Measurements from ENCODE around the gene LCN15.
"Not testable (repeated sequence)": the region's sequence is repeated elsewhere in the genome, so short reads cannot be mapped to it uniquely, and the experiment has no call there.

LCN15 gene

DNA sequence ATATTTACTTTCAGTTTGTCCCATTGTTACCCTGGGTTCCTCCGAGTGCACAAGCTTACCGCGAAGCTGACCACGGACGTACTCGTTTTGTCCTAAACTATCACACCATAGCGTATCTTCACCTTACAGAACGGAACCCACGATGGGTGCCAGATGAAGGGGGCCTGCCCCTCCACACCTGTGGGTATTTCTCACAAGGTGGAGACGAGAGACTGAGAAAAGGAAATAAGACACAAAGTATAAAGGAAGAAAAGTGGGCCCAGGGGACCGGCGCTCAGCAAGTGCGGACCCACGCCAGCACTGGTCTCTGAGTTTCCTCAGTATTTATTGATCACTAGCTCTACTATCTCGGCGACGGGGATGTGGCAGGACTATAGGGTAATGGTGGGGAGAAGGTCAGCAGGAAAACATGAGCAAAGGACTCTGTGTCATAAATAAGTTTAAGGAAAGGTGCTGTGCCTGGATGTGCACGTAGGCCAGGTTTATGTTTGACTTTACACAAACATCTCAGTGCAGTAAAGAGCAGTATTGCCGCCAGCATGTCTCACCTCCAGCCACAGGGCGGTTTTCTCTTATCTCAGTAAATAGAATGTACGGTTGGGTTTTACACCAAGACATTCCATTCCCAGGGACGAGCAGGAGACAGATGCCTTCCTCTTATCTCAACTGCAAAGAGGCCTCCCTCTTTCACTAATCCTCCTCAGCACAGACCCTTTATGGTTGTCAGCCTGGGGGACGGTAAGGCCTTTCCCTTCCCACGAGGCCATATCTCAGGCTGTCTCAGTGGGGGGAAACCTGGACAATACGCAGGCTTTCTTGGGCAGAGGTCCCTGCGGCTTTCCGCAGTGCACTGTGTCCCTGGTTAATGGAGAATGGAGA is 24.6 kb upstream of the LCN15 start:
- POLR2A ChIA-PET = interaction anchor here (1.0 kb wide), 1 partner anchor 11 kb away, joined by 3 read pairs; no protein-coding TSS in a partner anchor
- peak; percentile 56 for TF ChIP-seq FEZF1 (tag by site-specific recombination; IDR thresholded peaks at IDR 0.05)
- TF ChIP-seq, protein P1, sequence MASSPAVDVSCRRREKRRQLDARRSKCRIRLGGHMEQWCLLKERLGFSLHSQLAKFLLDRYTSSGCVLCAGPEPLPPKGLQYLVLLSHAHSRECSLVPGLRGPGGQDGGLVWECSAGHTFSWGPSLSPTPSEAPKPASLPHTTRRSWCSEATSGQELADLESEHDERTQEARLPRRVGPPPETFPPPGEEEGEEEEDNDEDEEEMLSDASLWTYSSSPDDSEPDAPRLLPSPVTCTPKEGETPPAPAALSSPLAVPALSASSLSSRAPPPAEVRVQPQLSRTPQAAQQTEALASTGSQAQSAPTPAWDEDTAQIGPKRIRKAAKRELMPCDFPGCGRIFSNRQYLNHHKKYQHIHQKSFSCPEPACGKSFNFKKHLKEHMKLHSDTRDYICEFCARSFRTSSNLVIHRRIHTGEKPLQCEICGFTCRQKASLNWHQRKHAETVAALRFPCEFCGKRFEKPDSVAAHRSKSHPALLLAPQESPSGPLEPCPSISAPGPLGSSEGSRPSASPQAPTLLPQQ (tag by site-specific recombination; IDR thresholded peaks at IDR 0.05) = peak; percentile 38; the same call in 1 of the 2 replicates

DNA sequence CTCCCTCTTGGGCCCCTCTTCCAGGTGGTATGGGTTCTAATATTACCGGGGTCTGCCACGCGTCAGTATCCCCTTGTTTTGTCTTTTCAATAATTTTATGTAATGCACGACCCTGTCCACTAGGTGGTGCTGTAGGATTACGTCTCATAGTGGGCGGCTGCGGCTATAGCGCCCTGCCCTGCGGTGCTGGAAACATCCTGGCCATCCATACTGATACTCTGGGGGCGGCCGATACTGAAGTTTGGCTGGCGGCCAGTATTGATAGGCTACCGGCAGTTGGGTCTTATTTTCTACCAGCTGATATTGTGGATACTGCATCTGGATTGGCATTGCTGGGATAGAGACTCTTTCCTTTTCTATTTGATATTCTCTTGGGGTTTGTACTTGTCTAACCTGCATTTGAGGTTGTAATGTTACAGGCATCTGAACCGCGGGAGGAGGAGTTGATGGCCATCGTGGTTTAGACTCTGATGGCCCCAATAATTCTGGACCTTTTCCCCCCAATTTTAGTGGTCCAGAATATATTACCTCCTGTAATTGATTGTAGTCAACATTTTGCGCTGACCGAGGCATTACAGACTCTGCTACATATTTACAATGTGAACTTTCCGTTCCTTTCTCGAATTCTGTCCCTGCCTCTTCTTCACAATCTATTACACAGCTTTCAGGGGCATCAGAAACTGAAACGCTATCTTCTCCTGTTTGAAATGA is 23.5 kb upstream of the LCN15 start:
- ChIA-PET POLR2A (no interaction called here), CTCF (interaction anchor here (0.6 to 6.1 kb wide), 48 partner anchors 10 to 977 kb away, joined by 3 to 61 read pairs (median 5); partner anchors contain the start of genes ABCA2, CLIC3, FUT7 and LCN15)
- no peaks in the 10 kb centered on the region for H3K9me3 ChIP-seq (ENCODE audit: control insufficient read depth, insufficient read depth, low read depth, low read length)
- H3K36me3 ChIP-seq (ENCODE audit: control insufficient read depth in 2 of 2, insufficient read depth in 1 of 2, low read length in 2 of 2) = peaks cover 0 to 7% of the 10 kb centered on the region in 2 experiments; a peak in 1 of 3 replicates
- H3K27ac ChIP-seq (ENCODE audit: extremely low read depth, low read depth, low read length) = no peak overlapping the region
- H3K4me1 ChIP-seq (ENCODE audit: control insufficient read depth, insufficient read depth, low read length) = peaks cover 6% of the 10 kb centered on the region
- no peak overlapping the region for H3K4me3 ChIP-seq (ENCODE audit: low read depth, low read length)
- TF ChIP-seq EGR2 (tag by site-specific recombination; IDR thresholded peaks at IDR 0.05; ENCODE audit: low read depth) = peak; percentile 50; the same call in 1 of the 2 replicates
- TF ChIP-seq ZNF660 (tag by site-specific recombination; IDR thresholded peaks at IDR 0.05) = peak; percentile 29; the same call in 1 of the 2 replicates
- no peak for TF ChIP-seq ZNF114 (tag by site-specific recombination; IDR thresholded peaks at IDR 0.05)
- TF ChIP-seq, protein P2, sequence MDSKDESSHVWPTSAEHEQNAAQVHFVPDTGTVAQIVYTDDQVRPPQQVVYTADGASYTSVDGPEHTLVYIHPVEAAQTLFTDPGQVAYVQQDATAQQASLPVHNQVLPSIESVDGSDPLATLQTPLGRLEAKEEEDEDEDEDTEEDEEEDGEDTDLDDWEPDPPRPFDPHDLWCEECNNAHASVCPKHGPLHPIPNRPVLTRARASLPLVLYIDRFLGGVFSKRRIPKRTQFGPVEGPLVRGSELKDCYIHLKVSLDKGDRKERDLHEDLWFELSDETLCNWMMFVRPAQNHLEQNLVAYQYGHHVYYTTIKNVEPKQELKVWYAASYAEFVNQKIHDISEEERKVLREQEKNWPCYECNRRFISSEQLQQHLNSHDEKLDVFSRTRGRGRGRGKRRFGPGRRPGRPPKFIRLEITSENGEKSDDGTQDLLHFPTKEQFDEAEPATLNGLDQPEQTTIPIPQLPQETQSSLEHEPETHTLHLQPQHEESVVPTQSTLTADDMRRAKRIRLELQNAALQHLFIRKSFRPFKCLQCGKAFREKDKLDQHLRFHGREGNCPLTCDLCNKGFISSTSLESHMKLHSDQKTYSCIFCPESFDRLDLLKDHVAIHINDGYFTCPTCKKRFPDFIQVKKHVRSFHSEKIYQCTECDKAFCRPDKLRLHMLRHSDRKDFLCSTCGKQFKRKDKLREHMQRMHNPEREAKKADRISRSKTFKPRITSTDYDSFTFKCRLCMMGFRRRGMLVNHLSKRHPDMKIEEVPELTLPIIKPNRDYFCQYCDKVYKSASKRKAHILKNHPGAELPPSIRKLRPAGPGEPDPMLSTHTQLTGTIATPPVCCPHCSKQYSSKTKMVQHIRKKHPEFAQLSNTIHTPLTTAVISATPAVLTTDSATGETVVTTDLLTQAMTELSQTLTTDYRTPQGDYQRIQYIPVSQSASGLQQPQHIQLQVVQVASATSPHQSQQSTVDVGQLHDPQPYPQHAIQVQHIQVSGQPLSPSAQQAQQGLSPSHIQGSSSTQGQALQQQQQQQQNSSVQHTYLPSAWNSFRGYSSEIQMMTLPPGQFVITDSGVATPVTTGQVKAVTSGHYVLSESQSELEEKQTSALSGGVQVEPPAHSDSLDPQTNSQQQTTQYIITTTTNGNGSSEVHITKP (tag by site-specific recombination; IDR thresholded peaks at IDR 0.05) = peak; percentile 55; the same call in 1 of the 2 replicates
- peak; percentile 44; the same call in 1 of the 2 replicates for TF ChIP-seq ZFHX2 (tag by site-specific recombination; conservative IDR thresholded peaks at IDR 0.05)
- TF ChIP-seq KLF8 (tag by site-specific recombination; IDR thresholded peaks at IDR 0.05) = peak; percentile 71; the same call in 1 of the 2 replicates
- TF ChIP-seq ZNF2 (tag by site-specific recombination; IDR thresholded peaks at IDR 0.05) = peak; percentile 74; the same call in 1 of the 2 replicates
- TF ChIP-seq ZNF561 (tag by site-specific recombination; IDR thresholded peaks at IDR 0.05; ENCODE audit: borderline replicate concordance) = peak; percentile 56; the same call in 1 of the 2 replicates
- peak; percentile 63; the same call in 1 of the 2 replicates for TF ChIP-seq ZEB2 (tag by site-specific recombination; IDR thresholded peaks at IDR 0.05)
- no peak for TF ChIP-seq ZNF530 (tag by site-specific recombination; IDR thresholded peaks at IDR 0.05; ENCODE audit: low read depth)
- peak; percentile 92 for TF ChIP-seq ZNF600 (tag by site-specific recombination; IDR thresholded peaks at IDR 0.05)
- TF ChIP-seq SP3 (tag by site-specific recombination; IDR thresholded peaks at IDR 0.05) = 0 out of 2 replicates have a peak, but pooled peaks have one; percentile 24
- TF ChIP-seq ZNF324 (tag by site-specific recombination; IDR thresholded peaks at IDR 0.05) = peak; percentile 60
- TF ChIP-seq ZBTB8A (tag by site-specific recombination; IDR thresholded peaks at IDR 0.05) = 0 out of 2 replicates have a peak, but pooled peaks have one; percentile 18
- TF ChIP-seq, protein P3, sequence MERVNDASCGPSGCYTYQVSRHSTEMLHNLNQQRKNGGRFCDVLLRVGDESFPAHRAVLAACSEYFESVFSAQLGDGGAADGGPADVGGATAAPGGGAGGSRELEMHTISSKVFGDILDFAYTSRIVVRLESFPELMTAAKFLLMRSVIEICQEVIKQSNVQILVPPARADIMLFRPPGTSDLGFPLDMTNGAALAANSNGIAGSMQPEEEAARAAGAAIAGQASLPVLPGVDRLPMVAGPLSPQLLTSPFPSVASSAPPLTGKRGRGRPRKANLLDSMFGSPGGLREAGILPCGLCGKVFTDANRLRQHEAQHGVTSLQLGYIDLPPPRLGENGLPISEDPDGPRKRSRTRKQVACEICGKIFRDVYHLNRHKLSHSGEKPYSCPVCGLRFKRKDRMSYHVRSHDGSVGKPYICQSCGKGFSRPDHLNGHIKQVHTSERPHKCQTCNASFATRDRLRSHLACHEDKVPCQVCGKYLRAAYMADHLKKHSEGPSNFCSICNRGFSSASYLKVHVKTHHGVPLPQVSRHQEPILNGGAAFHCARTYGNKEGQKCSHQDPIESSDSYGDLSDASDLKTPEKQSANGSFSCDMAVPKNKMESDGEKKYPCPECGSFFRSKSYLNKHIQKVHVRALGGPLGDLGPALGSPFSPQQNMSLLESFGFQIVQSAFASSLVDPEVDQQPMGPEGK (tag by site-specific recombination; IDR thresholded peaks at IDR 0.05) = 0 out of 2 replicates have a peak, but pooled peaks have one; percentile 43
- TF ChIP-seq ZNF629 (tag by site-specific recombination; IDR thresholded peaks at IDR 0.05) = 0 out of 2 replicates have a peak, but pooled peaks have one; percentile 43
- no peak for TF ChIP-seq ZNF132 (tag by site-specific recombination; IDR thresholded peaks at IDR 0.05; ENCODE audit: borderline replicate concordance)
- TF ChIP-seq ZNF24 (tag by site-specific recombination; IDR thresholded peaks at IDR 0.05) = no peak
- no peak for TF ChIP-seq ZNF202 (tag by site-specific recombination; IDR thresholded peaks at IDR 0.05; ENCODE audit: borderline replicate concordance)
- TF ChIP-seq ZNF335 (tag by site-specific recombination; conservative IDR thresholded peaks at IDR 0.05) = peak; percentile 45
- peak; percentile 58 for TF ChIP-seq SP7 (tag by site-specific recombination; IDR thresholded peaks at IDR 0.05)
- TF ChIP-seq ZBTB20 (tag by site-specific recombination; IDR thresholded peaks at IDR 0.05) = 0 out of 2 replicates have a peak, but pooled peaks have one; percentile 36
- TF ChIP-seq IKZF3 (tag by site-specific recombination; IDR thresholded peaks at IDR 0.05) = peak; percentile 66; the same call in 1 of the 2 replicates

More for the DNA sequence above, 24.6 kb upstream of the LCN15 start:
- H3K27ac ChIP-seq (ENCODE audit: extremely low read depth, low read depth, low read length); H3K4me3 ChIP-seq (ENCODE audit: low read depth, low read length); H3K4me1 ChIP-seq (ENCODE audit: control insufficient read depth, insufficient read depth, low read length); H3K9me3 ChIP-seq (ENCODE audit: control insufficient read depth, insufficient read depth, low read depth, low read length): not testable (repeated sequence)
- CTCF ChIA-PET = interaction anchor here (0.5 to 6.1 kb wide), 33 partner anchors 11 to 480 kb away, joined by 3 to 61 read pairs (median 5); partner anchors contain the start of genes ABCA2, FUT7, LCN15 and LCN8
- peaks cover 0 to 17% of the 10 kb centered on the region in 2 experiments; a peak in 1 of 3 replicates for H3K36me3 ChIP-seq (ENCODE audit: control insufficient read depth in 2 of 2, insufficient read depth in 1 of 2, low read length in 2 of 2)

Data from HEK293 (cell line).